Measurements from ENCODE around the gene DENND11.

Gene DENND11

GRCh38 chr7:141668853-141669252, 33.1 kb downstream of the DENND11 start:
- Histone ChIP-seq H4K12ac (ENCODE audit: low read depth, low read length) (no peak overlapping the region), H3K9ac (ENCODE audit: low read length) (no peak overlapping the region), H3K27ac (ENCODE audit: low read depth, low read length) (no peak overlapping the region), H2BK5ac (ENCODE audit: low read depth, low read length, poor library complexity) (no peak overlapping the region), H2BK120ac (ENCODE audit: insufficient read depth, low read length, poor library complexity) (no peak overlapping the region), H3K36me3 (ENCODE audit: control insufficient read depth in 1 of 2, insufficient read depth in 2 of 2, low read length in 2 of 2) (peaks cover 23 to 31% of the 10 kb centered on the region in 2 experiments), H3K14ac (ENCODE audit: low read length) (no peak overlapping the region), H3K18ac (ENCODE audit: low read length) (no peak overlapping the region), H3K27me3 (ENCODE audit: insufficient read depth, low read length) (no peaks in the 10 kb centered on the region), H3K79me2 (ENCODE audit: control insufficient read depth, insufficient read depth, low read length, poor library complexity) (no peaks in the 10 kb centered on the region), H2AK5ac (ENCODE audit: low read length) (no peak overlapping the region), H3K9me3 (ENCODE audit: insufficient read depth, low read depth, low read length) (peaks cover 2% of the 10 kb centered on the region), H3K23ac (ENCODE audit: low read length) (no peak overlapping the region), H2AFZ (ENCODE audit: insufficient read depth, low read length, poor library complexity) (no peak overlapping the region), H4K8ac (ENCODE audit: low read depth, low read length) (no peak overlapping the region), H3K79me1 (ENCODE audit: low read length) (peaks cover 2% of the 10 kb centered on the region), H3K4ac (ENCODE audit: low read depth, low read length) (no peak overlapping the region), H3K4me2 (ENCODE audit: low read length) (no peak overlapping the region), H4K91ac (ENCODE audit: low read depth, low read length) (no peak overlapping the region), H2BK12ac (ENCODE audit: low read length) (no peak overlapping the region), H3K4me3 (ENCODE audit: low read depth, low read length) (no peak overlapping the region), H3K4me1 (ENCODE audit: control insufficient read depth in 1 of 2, insufficient read depth in 2 of 2, low read length in 2 of 2) (peaks cover 0 to 5% of the 10 kb centered on the region in 2 experiments)
- no CpG with 5 or more reads among the region's 2 CpGs for WGBS (ENCODE audit: extremely low coverage, insufficient coverage, insufficient read length)
- no peak for DNase-seq

GRCh38 chr7:141666071-141666470, 35.9 kb downstream of the DENND11 start:
- no peak overlapping the region for H2BK12ac ChIP-seq (ENCODE audit: low read length)

DNA sequence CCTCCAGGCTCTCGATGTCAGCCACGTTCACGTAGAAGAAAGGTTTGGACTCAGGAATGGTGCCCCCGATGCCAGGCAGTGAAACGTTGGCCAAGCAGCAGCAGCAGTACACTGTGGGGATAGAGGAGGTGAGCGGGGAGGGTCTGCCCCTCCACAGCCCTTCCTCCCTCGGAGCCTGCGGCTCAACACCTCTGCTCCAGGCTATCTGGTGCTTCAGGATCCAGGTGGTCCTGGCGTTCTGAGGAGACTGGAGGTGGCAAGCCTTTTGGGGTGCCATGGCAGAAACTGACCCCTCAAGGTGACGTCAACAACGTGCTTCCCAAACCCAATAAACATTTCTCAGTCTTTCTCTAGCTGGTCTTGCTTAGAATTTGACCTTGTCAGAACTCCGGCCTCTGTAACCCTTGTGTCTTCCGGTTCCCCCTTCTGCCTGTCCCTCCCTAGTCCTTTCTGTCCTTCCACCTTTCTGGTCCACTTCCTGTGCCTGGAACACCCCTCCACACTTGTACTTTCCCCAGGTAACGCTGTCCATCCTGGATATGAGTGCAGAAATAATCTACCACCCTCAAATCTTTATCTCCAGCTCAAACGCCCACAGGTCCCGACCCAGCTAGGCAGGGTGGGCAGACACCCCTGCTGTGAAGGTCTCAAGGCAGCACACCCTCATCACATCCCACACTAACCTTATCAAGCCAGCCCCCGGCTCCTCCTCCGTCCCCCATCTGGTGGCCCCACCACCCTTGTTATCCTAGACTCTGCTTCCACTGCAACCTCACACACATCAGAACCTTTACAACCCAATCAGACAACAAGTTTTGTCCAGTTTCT, 36.5 kb downstream of the DENND11 start:
- no peaks in the 10 kb centered on the region for H3K79me1 ChIP-seq (ENCODE audit: low read length)
- no peak overlapping the region for H3K4me2 ChIP-seq (ENCODE audit: low read length)
- H4K8ac ChIP-seq (ENCODE audit: low read depth, low read length): no peak overlapping the region
- H3K9ac ChIP-seq (ENCODE audit: low read length): no peak overlapping the region
- H2AFZ ChIP-seq (ENCODE audit: insufficient read depth, low read length, poor library complexity): no peak overlapping the region
- H2AK5ac ChIP-seq (ENCODE audit: low read length): no peak overlapping the region
- H3K79me2 ChIP-seq (ENCODE audit: control insufficient read depth, insufficient read depth, low read length, poor library complexity): no peaks in the 10 kb centered on the region
- peaks cover 29 to 42% of the 10 kb centered on the region in 2 experiments for H3K36me3 ChIP-seq (ENCODE audit: control insufficient read depth in 1 of 2, insufficient read depth in 2 of 2, low read length in 2 of 2)
- no peak overlapping the region for H3K4ac ChIP-seq (ENCODE audit: low read depth, low read length)
- H3K27me3 ChIP-seq (ENCODE audit: insufficient read depth, low read length): no peaks in the 10 kb centered on the region
- DNase-seq: no peak
- H2BK120ac ChIP-seq (ENCODE audit: insufficient read depth, low read length, poor library complexity): no peak overlapping the region
- H3K4me3 ChIP-seq (ENCODE audit: low read depth, low read length): no peak overlapping the region
- no peaks in the 10 kb centered on the region for H3K4me1 ChIP-seq (ENCODE audit: control insufficient read depth in 1 of 2, insufficient read depth in 2 of 2, low read length in 2 of 2)
- no peak overlapping the region for H3K27ac ChIP-seq (ENCODE audit: low read depth, low read length)
- H4K12ac ChIP-seq (ENCODE audit: low read depth, low read length): no peak overlapping the region
- H3K18ac ChIP-seq (ENCODE audit: low read length): no peak overlapping the region
- H2BK12ac ChIP-seq (ENCODE audit: low read length): no peak overlapping the region
- WGBS (ENCODE audit: extremely low coverage, insufficient coverage, insufficient read length): no CpG with 5 or more reads among the region's 18 CpGs
- H3K14ac ChIP-seq (ENCODE audit: low read length): no peak overlapping the region
- H4K91ac ChIP-seq (ENCODE audit: low read depth, low read length): no peak overlapping the region
- no peaks in the 10 kb centered on the region for H3K9me3 ChIP-seq (ENCODE audit: insufficient read depth, low read depth, low read length)
- no peak overlapping the region for H2BK5ac ChIP-seq (ENCODE audit: low read depth, low read length, poor library complexity)
- no peak overlapping the region for H3K23ac ChIP-seq (ENCODE audit: low read length)

More at GRCh38 chr7:141666071-141666470, 35.9 kb downstream of the DENND11 start:
- H3K79me1 ChIP-seq (ENCODE audit: low read length): no peaks in the 10 kb centered on the region
- no peak for DNase-seq
- no peaks in the 10 kb centered on the region for H3K9me3 ChIP-seq (ENCODE audit: insufficient read depth, low read depth, low read length)
- no peak overlapping the region for H2BK120ac ChIP-seq (ENCODE audit: insufficient read depth, low read length, poor library complexity)
- no peak overlapping the region for H3K14ac ChIP-seq (ENCODE audit: low read length)
- no peak overlapping the region for H4K12ac ChIP-seq (ENCODE audit: low read depth, low read length)
- no peak overlapping the region for H3K4me2 ChIP-seq (ENCODE audit: low read length)
- no peak overlapping the region for H2AFZ ChIP-seq (ENCODE audit: insufficient read depth, low read length, poor library complexity)
- no peak overlapping the region for H3K4me3 ChIP-seq (ENCODE audit: low read depth, low read length)
- H3K79me2 ChIP-seq (ENCODE audit: control insufficient read depth, insufficient read depth, low read length, poor library complexity): no peaks in the 10 kb centered on the region
- H2BK5ac ChIP-seq (ENCODE audit: low read depth, low read length, poor library complexity): no peak overlapping the region
- H3K18ac ChIP-seq (ENCODE audit: low read length): no peak overlapping the region
- H3K36me3 ChIP-seq (ENCODE audit: control insufficient read depth in 1 of 2, insufficient read depth in 2 of 2, low read length in 2 of 2): peaks cover 27 to 44% of the 10 kb centered on the region in 2 experiments
- no peak overlapping the region for H3K27ac ChIP-seq (ENCODE audit: low read depth, low read length)
- H3K4ac ChIP-seq (ENCODE audit: low read depth, low read length): no peak overlapping the region
- H2AK5ac ChIP-seq (ENCODE audit: low read length): no peak overlapping the region
- no peak overlapping the region for H4K91ac ChIP-seq (ENCODE audit: low read depth, low read length)
- H3K27me3 ChIP-seq (ENCODE audit: insufficient read depth, low read length): no peaks in the 10 kb centered on the region
- no peak overlapping the region for H3K9ac ChIP-seq (ENCODE audit: low read length)
- no peaks in the 10 kb centered on the region for H3K4me1 ChIP-seq (ENCODE audit: control insufficient read depth in 1 of 2, insufficient read depth in 2 of 2, low read length in 2 of 2)
- H4K8ac ChIP-seq (ENCODE audit: low read depth, low read length): no peak overlapping the region
- H3K23ac ChIP-seq (ENCODE audit: low read length): no peak overlapping the region
- whole genome bisulfite sequencing (ENCODE audit: extremely low coverage, insufficient coverage, insufficient read length): no CpG with 5 or more reads among the region's 4 CpGs

GRCh38 chr7:141664450-141664849, 37.5 kb downstream of the DENND11 start:
- Histone ChIP-seq H3K18ac (ENCODE audit: low read length) (no peak overlapping the region), H3K9ac (ENCODE audit: low read length) (no peak overlapping the region), H3K27ac (ENCODE audit: low read depth, low read length) (no peak overlapping the region), H4K8ac (ENCODE audit: low read depth, low read length) (no peak overlapping the region), H3K23ac (ENCODE audit: low read length) (no peak overlapping the region), H2BK12ac (ENCODE audit: low read length) (no peak overlapping the region), H4K91ac (ENCODE audit: low read depth, low read length) (no peak overlapping the region), H3K14ac (ENCODE audit: low read length) (no peak overlapping the region), H2AFZ (ENCODE audit: insufficient read depth, low read length, poor library complexity) (no peak overlapping the region), H2BK5ac (ENCODE audit: low read depth, low read length, poor library complexity) (no peak overlapping the region), H3K4me3 (ENCODE audit: low read depth, low read length) (no peak overlapping the region), H2BK120ac (ENCODE audit: insufficient read depth, low read length, poor library complexity) (no peak overlapping the region), H4K12ac (ENCODE audit: low read depth, low read length) (no peak overlapping the region), H3K4me2 (ENCODE audit: low read length) (no peak overlapping the region), H3K36me3 (ENCODE audit: control insufficient read depth in 1 of 2, insufficient read depth in 2 of 2, low read length in 2 of 2) (peaks cover 34 to 51% of the 10 kb centered on the region in 2 experiments), H3K4ac (ENCODE audit: low read depth, low read length) (no peak overlapping the region), H3K9me3 (ENCODE audit: insufficient read depth, low read depth, low read length) (no peaks in the 10 kb centered on the region), H3K4me1 (ENCODE audit: control insufficient read depth in 1 of 2, insufficient read depth in 2 of 2, low read length in 2 of 2) (no peaks in the 10 kb centered on the region), H3K79me2 (ENCODE audit: control insufficient read depth, insufficient read depth, low read length, poor library complexity) (no peaks in the 10 kb centered on the region), H3K79me1 (ENCODE audit: low read length) (no peaks in the 10 kb centered on the region), H2AK5ac (ENCODE audit: low read length) (no peak overlapping the region), H3K27me3 (ENCODE audit: insufficient read depth, low read length) (no peaks in the 10 kb centered on the region)
- no CpG with 5 or more reads among the region's 6 CpGs for WGBS (ENCODE audit: extremely low coverage, insufficient coverage, insufficient read length)
- DNase-seq: no peak
